Tibial artery (tissue), 4 donors: Measurements from ENCODE around the gene PRR15L.
"Not testable (repeated sequence)": the region's sequence is repeated elsewhere in the genome, so short reads cannot be mapped to it uniquely, and the experiment has no call there.

Source experiments
- DNase-seq, 2 donors: peaks; one replicate each; pipeline ENCODE4 v3.0.0-alpha.2; 2019
- H3K27ac ChIP-seq, 2 donors: fragments of 200-600 bp; sonication (generic) in 1 of 2; 1 replicate in 1 of 2; 2 replicates in 1 of 2; pipeline ENCODE4 v1.5.1; 2018 to 2019; ENCODE audit warnings: mild to moderate bottlenecking in 1 of 2
- H3K27me3 ChIP-seq, 2 donors: fragments of 200-600 bp; sonication (generic) in 1 of 2; one replicate each; pipeline versions ENCODE4 v1.5.1 to v1.6.0; 2016 to 2019
- H3K36me3 ChIP-seq, 3 donors: fragments of 200-600 bp; sonication (generic) in 2 of 3; one replicate each; pipeline ENCODE4 v1.5.1; 2016 to 2019; ENCODE audit warnings: mild to moderate bottlenecking in 2 of 3
- H3K4me1 ChIP-seq, 4 donors: fragments of 200-600 bp; sonication (generic) in 2 of 4; 1 replicate in 3 of 4; 2 replicates in 1 of 4; pipeline ENCODE4 v1.5.1; 2016 to 2019
- H3K4me3 ChIP-seq, 2 donors: fragments of 200-600 bp; sonication (generic) in 1 of 2; 1 replicate in 1 of 2; 2 replicates in 1 of 2; pipeline ENCODE4 v1.5.1; 2018 to 2019; ENCODE audit warnings: mild to moderate bottlenecking in 2 of 2
- H3K9me3 ChIP-seq, 3 donors: fragments of 200-600 bp; sonication (generic) in 1 of 3; one replicate each; pipeline ENCODE4 v1.5.1; 2016 to 2019
- CTCF ChIP-seq, 2 experiments: fragments of 200-600 bp in 1 of 2; fragments of 450-650 bp in 1 of 2; IDR thresholded peaks; one replicate each; pipeline ENCODE4 v1.5.1; 2017 to 2019; ENCODE audit warnings: antibody characterized with exemption in 2 of 2, mild to moderate bottlenecking in 1 of 2, moderate library complexity in 1 of 2
- intact Hi-C: fragments of 100-400 bp; cut with DNase I; formaldehyde crosslinking; loops from one replicate; pipeline ENCODE4 v1.15.0; 2023; ENCODE audit warnings: low total_unique reads

The PRR15L gene

GRCh38 chr17:47927821-47928400 is 29.8 kb downstream of the PRR15L start:
- H3K4me3 ChIP-seq = no peak overlapping the region
- no peaks in the 10 kb centered on the region for H3K27me3 ChIP-seq
- H3K9me3 ChIP-seq = no peaks in the 10 kb centered on the region
- no peak overlapping the region for H3K27ac ChIP-seq
- H3K4me1 ChIP-seq = peaks cover 0 to 21% (median 0%) of the 10 kb centered on the region in 4 donors
- peaks cover 32 to 73% (median 66%) of the 10 kb centered on the region in 3 donors for H3K36me3 ChIP-seq
- DNase-seq = no peak
- TF ChIP-seq CTCF (IDR thresholded peaks at IDR 0.05) = no peak
- intact Hi-C loops = no loop called here

GRCh38 chr17:47925678-47925988 is 32.0 kb downstream of the PRR15L start:
- Histone ChIP-seq H3K4me3 (no peak overlapping the region), H3K9me3 (no peaks in the 10 kb centered on the region), H3K36me3 (peaks cover 32 to 74% (median 69%) of the 10 kb centered on the region in 3 donors), H3K27me3 (no peaks in the 10 kb centered on the region), H3K27ac (no peak overlapping the region), H3K4me1 (peaks cover 0 to 21% (median 0%) of the 10 kb centered on the region in 4 donors)
- intact Hi-C loops = no loop called here
- no peak for DNase-seq
- TF ChIP-seq CTCF (IDR thresholded peaks at IDR 0.05) = no peak

GRCh38 chr17:47924785-47925677 is 32.7 kb downstream of the PRR15L start:
- H3K27ac ChIP-seq = no peak overlapping the region

GRCh38 chr17:47919889-47920288 is 37.8 kb downstream of the PRR15L start:
- intact Hi-C loops, H3K27me3 ChIP-seq, H3K27ac ChIP-seq, DNase-seq, H3K9me3 ChIP-seq, H3K4me3 ChIP-seq: not testable (repeated sequence)
- Histone ChIP-seq H3K4me1 (peaks cover 0 to 32% (median 6%) of the 10 kb centered on the region in 4 donors), H3K36me3 (peaks cover 19 to 51% (median 41%) of the 10 kb centered on the region in 3 donors)

More at GRCh38 chr17:47924785-47925677, 32.7 kb downstream of the PRR15L start:
- H3K9me3 ChIP-seq = no peaks in the 10 kb centered on the region
- no peak overlapping the region for H3K4me3 ChIP-seq
- peaks cover 32 to 72% (median 69%) of the 10 kb centered on the region in 3 donors for H3K36me3 ChIP-seq
- DNase-seq = no peak
- H3K27me3 ChIP-seq = no peaks in the 10 kb centered on the region
- no peak for TF ChIP-seq CTCF (IDR thresholded peaks at IDR 0.05)
- intact Hi-C loops = no loop called here
- H3K4me1 ChIP-seq = peaks cover 0 to 17% (median 0%) of the 10 kb centered on the region in 4 donors

- H3K9me3 ChIP-seq = no peaks in the 10 kb centered on the region
- no peak for TF ChIP-seq CTCF (IDR thresholded peaks at IDR 0.05)
- DNase-seq = no peak
- peaks cover 0 to 41% (median 6%) of the 10 kb centered on the region in 4 donors for H3K4me1 ChIP-seq
- intact Hi-C loops = no loop called here
- H3K4me3 ChIP-seq = no peak overlapping the region
- peaks cover 10 to 42% (median 32%) of the 10 kb centered on the region in 3 donors for H3K36me3 ChIP-seq
- no peak overlapping the region for H3K27ac ChIP-seq
- H3K27me3 ChIP-seq = no peaks in the 10 kb centered on the region
These were observed 38.7 kb downstream of the PRR15L start for GRCh38 chr17:47918991-47919390.

- Histone ChIP-seq H3K27me3 (no peaks in the 10 kb centered on the region), H3K36me3 (peaks cover 1 to 32% (median 22%) of the 10 kb centered on the region in 3 donors), H3K9me3 (no peaks in the 10 kb centered on the region), H3K27ac (no peak overlapping the region), H3K4me3 (no peak overlapping the region), H3K4me1 (peaks cover 0 to 43% (median 6%) of the 10 kb centered on the region in 4 donors)
- intact Hi-C loops = no loop called here
- no peak for DNase-seq
- TF ChIP-seq CTCF (IDR thresholded peaks at IDR 0.05) = no peak
These were observed 39.7 kb downstream of the PRR15L start for GRCh38 chr17:47918006-47918405.
